SH-SY5Y (cell line): ENCODE data around the gene HBM.

Source experiments
- GATA2 ChIP-seq: IDR thresholded peaks from 2 replicates; pipeline ENCODE4 v1.6.1; 2011; ENCODE audit warnings: mild to moderate bottlenecking, low read depth, low read length
- GATA3 ChIP-seq: IDR thresholded peaks from 2 replicates; pipeline ENCODE4 v1.6.1; 2011; ENCODE audit warnings: low read depth, mild to moderate bottlenecking, low read length, moderate library complexity

DNA sequence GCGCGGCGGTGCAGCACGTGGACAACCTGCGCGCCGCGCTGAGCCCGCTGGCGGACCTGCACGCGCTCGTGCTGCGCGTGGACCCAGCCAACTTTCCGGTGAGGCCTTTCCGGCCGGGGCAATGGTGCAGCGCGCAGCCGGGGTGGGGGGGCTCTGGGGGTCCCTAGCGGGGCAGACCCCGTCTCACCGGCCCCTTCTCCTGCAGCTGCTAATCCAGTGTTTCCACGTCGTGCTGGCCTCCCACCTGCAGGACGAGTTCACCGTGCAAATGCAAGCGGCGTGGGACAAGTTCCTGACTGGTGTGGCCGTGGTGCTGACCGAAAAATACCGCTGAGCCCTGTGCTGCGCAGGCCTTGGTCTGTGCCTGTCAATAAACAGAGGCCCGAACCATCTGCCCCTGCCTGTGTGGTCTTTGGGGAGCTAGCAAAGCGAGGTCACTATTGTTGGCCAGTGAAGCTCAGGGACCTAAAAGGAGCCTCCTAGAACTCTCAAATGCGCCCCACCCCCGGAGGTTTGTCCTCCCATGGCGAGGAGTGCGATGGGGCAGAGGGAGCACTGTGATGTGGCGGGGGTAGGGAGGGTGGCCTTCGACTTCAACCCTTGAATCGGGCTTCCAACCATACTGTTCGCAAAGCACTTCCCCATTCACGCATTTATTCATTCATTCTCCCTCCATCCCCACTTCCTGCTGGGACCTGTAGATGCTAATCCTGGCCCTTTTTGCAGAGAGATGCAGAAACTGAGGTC, 770 bp downstream of the HBM start:
- TF ChIP-seq GATA2: no peak
- TF ChIP-seq GATA3: no peak
